ENCODE measurements around the gene A1BG.

DNA sequence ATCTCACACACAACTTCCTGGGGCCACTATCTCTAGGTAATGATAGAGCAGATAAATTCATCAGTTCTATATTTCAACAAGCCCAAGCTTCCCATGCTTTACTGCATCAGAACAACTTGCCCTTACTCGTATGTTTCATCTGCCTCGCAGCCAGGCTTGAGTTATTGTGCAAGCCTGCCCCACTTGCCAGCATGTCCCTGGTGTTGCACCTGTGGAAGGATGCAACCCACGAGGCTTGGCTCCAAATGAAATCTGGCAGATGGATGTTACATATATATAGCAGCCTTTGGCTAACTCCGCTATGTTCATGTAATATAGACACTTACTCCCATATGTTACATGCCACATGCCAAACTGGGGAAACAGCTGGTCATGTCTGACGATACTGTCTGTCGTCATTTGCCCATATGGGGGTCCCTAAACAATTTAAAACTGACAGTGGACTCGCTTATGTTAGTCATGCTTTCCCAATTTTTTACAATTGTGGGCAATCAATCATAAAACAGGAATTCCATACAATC is 41.9 kb downstream of the A1BG start:
- TF ChIP-seq, protein P1, sequence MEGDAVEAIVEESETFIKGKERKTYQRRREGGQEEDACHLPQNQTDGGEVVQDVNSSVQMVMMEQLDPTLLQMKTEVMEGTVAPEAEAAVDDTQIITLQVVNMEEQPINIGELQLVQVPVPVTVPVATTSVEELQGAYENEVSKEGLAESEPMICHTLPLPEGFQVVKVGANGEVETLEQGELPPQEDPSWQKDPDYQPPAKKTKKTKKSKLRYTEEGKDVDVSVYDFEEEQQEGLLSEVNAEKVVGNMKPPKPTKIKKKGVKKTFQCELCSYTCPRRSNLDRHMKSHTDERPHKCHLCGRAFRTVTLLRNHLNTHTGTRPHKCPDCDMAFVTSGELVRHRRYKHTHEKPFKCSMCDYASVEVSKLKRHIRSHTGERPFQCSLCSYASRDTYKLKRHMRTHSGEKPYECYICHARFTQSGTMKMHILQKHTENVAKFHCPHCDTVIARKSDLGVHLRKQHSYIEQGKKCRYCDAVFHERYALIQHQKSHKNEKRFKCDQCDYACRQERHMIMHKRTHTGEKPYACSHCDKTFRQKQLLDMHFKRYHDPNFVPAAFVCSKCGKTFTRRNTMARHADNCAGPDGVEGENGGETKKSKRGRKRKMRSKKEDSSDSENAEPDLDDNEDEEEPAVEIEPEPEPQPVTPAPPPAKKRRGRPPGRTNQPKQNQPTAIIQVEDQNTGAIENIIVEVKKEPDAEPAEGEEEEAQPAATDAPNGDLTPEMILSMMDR (tag by site-specific recombination; IDR thresholded peaks at IDR 0.05), result no peak
- TF ChIP-seq ZNF791 (tag by site-specific recombination; IDR thresholded peaks at IDR 0.05), result no peak
- TF ChIP-seq ZNF501 (tag by site-specific recombination; IDR thresholded peaks at IDR 0.05), result no peak

Data from HEK293 (cell line).